SJCRH30 (cell line): ENCODE results near the gene SUCLG1. TPM values are rescaled to one million over a fixed set of nuclear protein-coding genes. Genes with fewer than 3 reads are reported as not detected.
"Not testable (repeated sequence)": the region's sequence is repeated elsewhere in the genome, so short reads cannot be mapped to it uniquely, and the experiment has no call there.

Source experiments
- DNase-seq, 2 experiments: peaks; one replicate each; pipeline ENCODE4 v3.0.0-alpha.2; 2015 to 2020
- H3K27ac ChIP-seq: fragments of 250-450 bp; sonication (Bioruptor Pico); 2 replicates; pipeline ENCODE4 v1.5.1; 2020; ENCODE audit warnings: mild to moderate bottlenecking, moderate library complexity
- H3K27me3 ChIP-seq: fragments of 250-450 bp; sonication (Bioruptor Pico); 2 replicates; pipeline ENCODE4 v1.5.1; 2020; ENCODE audit warnings: mild to moderate bottlenecking, moderate library complexity
- H3K36me3 ChIP-seq: fragments of 250-450 bp; sonication (Bioruptor Pico); 2 replicates; pipeline ENCODE4 v1.5.1; 2020; ENCODE audit warnings: mild to moderate bottlenecking, moderate library complexity
- H3K4me1 ChIP-seq: fragments of 250-450 bp; sonication (Bioruptor Pico); 2 replicates; pipeline ENCODE4 v1.5.1; 2020; ENCODE audit warnings: mild to moderate bottlenecking, moderate library complexity
- H3K4me3 ChIP-seq: fragments of 250-450 bp; sonication (Bioruptor Pico); 2 replicates; pipeline ENCODE4 v1.5.1; 2020; ENCODE audit warnings: mild to moderate bottlenecking, moderate library complexity
- H3K9me3 ChIP-seq: fragments of 250-450 bp; sonication (Bioruptor Pico); replicated peaks from 2 replicates; pipeline ENCODE4 v1.5.1; 2020; ENCODE audit warnings: mild to moderate bottlenecking, moderate library complexity
- total RNA-seq: library from RNA; depleted of rRNA; stranded (reverse); fragments of >200 nt; shearing (Covaris generic); gene quantifications from 2 replicates; pipeline ENCODE4 v1.2.3, GENCODE V29; 2014

Gene SUCLG1
- total RNA-seq, 1 experiment from 2014 or later, result 92.2 TPM

DNA sequence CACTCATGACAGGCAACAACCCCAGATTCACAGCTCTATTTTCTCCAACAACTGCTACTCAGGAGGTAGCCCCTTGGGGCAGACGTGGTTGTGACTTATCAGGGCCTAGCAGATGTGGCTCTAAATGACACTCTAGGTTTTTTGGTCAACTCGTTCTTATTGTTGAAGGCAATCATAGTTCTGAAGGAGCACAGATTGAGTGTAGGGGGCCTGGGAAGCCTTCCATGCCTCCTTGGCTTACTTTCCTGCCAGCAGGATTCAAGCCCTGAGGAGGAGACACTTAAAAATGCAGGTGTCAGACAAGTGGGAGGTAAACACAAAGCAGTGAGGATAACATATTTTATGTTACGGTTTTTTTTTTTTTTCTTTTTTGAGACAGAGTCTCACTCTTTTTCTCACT lies 23.5 kb upstream of the SUCLG1 start:
- Histone ChIP-seq H3K4me3 (no peak overlapping the region), H3K27me3 (peaks cover 8% of the 10 kb centered on the region; the same call in 1 of the 2 replicates), H3K27ac (no peak overlapping the region), H3K9me3 (peaks cover 7% of the 10 kb centered on the region; the same call in 1 of the 2 replicates), H3K36me3 (no peaks in the 10 kb centered on the region), H3K4me1 (peaks cover 4% of the 10 kb centered on the region; the same call in 1 of the 2 replicates)
- DNase-seq, result no peak

DNA sequence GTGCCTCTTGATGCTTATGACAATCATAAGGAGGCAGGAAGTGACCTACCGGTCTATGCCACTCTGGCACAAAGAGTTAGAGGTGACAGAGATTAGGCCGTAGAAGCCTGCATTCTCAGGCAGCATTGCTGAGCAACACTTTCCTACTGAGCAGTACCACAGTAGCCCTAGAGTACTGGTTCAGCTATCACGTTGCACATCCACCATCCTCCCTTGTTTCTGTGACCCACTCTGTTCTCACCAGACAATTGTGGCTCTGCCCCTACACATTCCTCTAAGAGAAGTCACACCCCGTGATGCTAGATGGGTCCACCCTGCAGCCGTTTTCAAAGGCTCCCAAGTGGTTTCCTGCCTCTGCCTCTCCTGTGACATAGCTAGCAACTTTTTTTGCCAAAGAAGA lies 22.6 kb upstream of the SUCLG1 start:
- H3K36me3 ChIP-seq, result no peaks in the 10 kb centered on the region
- H3K9me3 ChIP-seq, result peaks cover 7% of the 10 kb centered on the region; the same call in 1 of the 2 replicates
- no peak overlapping the region for H3K27ac ChIP-seq
- no peak overlapping the region for H3K4me3 ChIP-seq
- H3K4me1 ChIP-seq, result peaks cover 8% of the 10 kb centered on the region; the same call in 1 of the 2 replicates
- DNase-seq, result peak in 1 of 2 experiments; percentile 10
- peaks cover 8% of the 10 kb centered on the region; the same call in 1 of the 2 replicates for H3K27me3 ChIP-seq

DNA sequence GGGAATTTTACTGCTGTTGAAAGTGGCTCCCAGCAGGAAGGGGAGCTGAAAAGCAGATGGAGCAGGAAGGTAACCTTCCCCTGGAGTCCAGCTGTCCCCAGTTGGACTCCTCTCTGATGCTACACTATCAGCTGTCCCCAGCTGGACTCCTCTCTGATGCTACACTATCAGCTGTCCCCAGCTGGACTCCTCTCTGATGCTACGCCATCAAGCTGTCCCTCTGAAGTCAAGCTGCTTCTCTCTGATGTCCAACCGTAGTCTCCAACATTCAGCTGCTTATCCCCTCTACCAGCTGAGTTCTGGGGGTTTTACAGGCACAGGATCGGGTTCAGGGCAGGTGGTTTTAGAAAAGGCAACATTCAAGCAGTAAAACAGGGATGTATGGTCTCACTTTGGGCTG lies 19.8 kb upstream of the SUCLG1 start:
- DNase-seq, result no peak
- Histone ChIP-seq H3K27ac (no peak overlapping the region), H3K9me3 (peaks cover 4% of the 10 kb centered on the region; the same call in 1 of the 2 replicates), H3K4me3 (no peak overlapping the region), H3K36me3 (no peaks in the 10 kb centered on the region), H3K27me3 (no peaks in the 10 kb centered on the region; the same call in 1 of the 2 replicates), H3K4me1 (peaks cover 8% of the 10 kb centered on the region; the same call in 1 of the 2 replicates)

DNA sequence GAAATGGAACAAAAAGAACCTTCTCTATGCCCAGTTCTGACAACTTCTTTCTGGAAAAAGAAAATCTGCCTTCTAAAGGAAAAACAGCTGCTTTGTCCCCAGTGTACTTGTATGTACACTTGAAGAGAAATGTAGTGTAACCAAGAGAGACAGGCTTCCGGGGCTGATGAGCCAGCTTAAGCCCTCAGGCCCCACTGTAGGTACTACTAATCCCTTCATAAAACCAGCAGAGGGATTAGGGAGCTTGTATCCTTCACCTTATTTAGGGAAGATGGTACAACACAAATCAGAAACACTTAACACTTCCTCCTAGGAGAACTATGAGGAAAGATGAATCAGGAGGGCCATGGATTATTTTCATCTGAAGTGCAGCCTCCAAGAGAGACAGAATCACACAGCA lies 18.8 kb upstream of the SUCLG1 start:
- Histone ChIP-seq H3K36me3 (no peaks in the 10 kb centered on the region), H3K27ac (peak overlapping the region; percentile 53), H3K27me3 (no peaks in the 10 kb centered on the region), H3K9me3 (peaks cover 4% of the 10 kb centered on the region; the same call in 1 of the 2 replicates), H3K4me3 (no peak overlapping the region), H3K4me1 (peaks cover 8% of the 10 kb centered on the region; the same call in 1 of the 2 replicates)
- DNase-seq, result no peak

DNA sequence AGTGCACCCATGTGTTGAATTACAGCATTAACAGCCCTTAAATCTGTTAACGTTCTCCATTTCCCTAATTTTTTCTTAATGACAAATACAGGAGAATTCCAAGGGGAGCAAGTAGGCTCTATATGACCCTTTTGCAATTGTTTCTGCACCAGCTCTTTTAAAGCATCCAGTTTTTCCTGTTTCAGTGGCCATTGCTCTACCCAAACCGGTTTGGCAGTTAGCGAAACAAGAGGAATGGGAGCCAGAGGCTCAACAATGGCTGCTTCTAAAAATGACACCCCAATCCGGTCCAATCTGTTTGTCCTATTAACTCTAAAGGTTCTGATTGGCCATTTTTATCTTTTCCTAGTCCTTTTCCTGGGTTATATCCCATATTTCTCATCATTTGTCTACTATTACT lies 15.1 kb upstream of the SUCLG1 start:
- DNase-seq, result no peak
- peaks cover 8% of the 10 kb centered on the region; the same call in 1 of the 2 replicates for H3K4me1 ChIP-seq
- H3K9me3 ChIP-seq, result peaks cover 14% of the 10 kb centered on the region
- no peak overlapping the region for H3K4me3 ChIP-seq
- no peak overlapping the region for H3K27ac ChIP-seq
- no peaks in the 10 kb centered on the region for H3K27me3 ChIP-seq
- H3K36me3 ChIP-seq, result no peaks in the 10 kb centered on the region

DNA sequence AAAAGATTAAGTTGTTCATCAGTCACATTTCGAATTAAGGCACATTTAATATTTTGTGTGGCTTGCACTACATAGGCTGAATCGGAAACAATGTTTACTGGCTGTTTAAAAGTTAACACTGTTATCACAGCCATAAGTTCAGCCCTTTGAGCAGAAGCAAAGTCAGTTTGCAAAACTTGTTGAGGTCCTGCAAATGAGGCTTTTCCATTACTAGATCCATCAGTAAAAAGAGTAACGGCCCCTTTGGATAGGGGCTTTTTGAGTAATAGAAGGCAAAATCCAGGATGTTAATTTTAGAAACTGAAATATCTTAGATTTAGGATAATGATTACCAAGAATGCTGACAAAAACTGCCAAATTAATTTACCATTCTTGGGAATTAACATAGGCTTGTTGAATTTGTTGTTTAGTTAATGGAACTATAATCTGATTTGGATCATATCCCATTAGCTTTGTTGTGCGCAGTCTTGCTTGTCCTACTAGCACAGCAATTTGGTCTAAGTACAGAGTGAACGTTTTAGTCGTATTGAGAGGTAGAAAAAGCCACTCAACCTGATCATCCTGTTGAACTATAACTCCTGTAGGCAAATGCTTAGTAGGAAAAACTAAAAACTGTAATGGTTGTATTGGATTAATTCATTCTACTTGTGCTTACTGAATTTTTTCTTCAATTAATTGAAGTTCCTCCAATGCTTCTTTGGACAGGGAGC lies 13.9 kb upstream of the SUCLG1 start:
- Histone ChIP-seq H3K4me3 (no peak overlapping the region), H3K9me3 (peaks cover 14% of the 10 kb centered on the region), H3K27ac (no peak overlapping the region), H3K4me1 (peaks cover 8% of the 10 kb centered on the region; the same call in 1 of the 2 replicates), H3K36me3 (no peaks in the 10 kb centered on the region), H3K27me3 (no peaks in the 10 kb centered on the region)
- no peak for DNase-seq

DNA sequence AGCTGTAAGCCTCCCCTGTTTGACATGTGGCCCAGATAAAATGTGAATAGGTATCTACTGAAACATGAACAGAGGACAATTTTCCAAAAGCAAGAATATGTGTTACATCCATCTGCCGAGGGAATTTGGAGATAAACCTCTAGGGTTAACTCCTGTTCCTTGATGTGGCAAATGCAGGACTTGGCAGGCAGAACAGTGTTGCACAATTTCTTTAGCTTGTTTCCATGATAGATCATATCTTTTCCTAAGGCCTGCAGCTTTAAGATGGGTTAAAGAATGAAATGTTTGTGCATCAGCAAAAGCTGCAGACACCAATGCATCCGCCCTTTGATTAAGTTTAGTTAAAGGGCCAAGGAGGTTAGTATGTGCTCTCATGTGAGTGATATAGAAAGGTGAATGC lies 13.3 kb upstream of the SUCLG1 start:
- H3K36me3 ChIP-seq, H3K27me3 ChIP-seq, H3K4me3 ChIP-seq, H3K27ac ChIP-seq, DNase-seq, H3K4me1 ChIP-seq: not testable (repeated sequence)
- H3K9me3 ChIP-seq, result peaks cover 15% of the 10 kb centered on the region

DNA sequence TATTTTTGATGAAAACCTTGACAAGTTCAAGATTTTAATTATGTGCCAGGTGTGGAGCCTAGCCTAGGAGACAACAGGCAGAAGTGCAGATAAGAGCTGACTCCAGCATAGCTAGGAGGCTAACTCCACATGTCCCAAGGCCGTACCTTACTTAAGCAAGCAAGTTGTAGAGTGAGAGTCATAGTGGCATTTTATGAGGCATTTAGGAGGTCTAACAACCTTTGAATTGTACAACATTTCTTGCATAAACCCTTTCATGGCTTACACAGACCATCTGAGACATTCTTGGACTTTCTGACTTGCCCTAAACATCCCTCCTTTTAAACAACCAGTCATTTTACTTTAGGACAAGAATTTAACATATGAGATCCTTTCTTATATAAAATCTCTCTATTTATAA lies 8.3 kb upstream of the SUCLG1 start:
- H3K4me3 ChIP-seq, result no peak overlapping the region
- no peaks in the 10 kb centered on the region for H3K36me3 ChIP-seq
- no peaks in the 10 kb centered on the region for H3K4me1 ChIP-seq
- H3K27ac ChIP-seq, result no peak overlapping the region
- no peak for DNase-seq
- H3K27me3 ChIP-seq, result no peaks in the 10 kb centered on the region
- H3K9me3 ChIP-seq, result peaks cover 26% of the 10 kb centered on the region

DNA sequence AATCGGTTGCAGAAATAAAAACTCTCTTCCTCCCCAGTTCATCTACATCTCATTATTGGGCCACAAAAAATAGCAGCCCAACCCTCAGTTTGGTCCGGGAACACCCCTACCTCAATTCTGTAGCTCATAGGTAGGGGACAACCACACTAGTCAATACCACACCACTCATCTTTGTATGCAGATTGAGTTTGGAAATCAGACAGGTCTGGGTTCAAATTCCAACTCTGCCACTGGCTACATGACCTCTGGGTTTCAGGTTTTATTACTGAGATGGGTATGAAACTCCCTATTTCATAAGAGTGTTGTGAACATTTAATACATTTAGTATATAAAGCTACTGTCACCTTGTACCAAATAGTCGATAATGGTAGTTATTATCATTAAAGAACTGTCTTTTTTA lies 2.2 kb upstream of the SUCLG1 start:
- H3K27ac ChIP-seq, result no peak overlapping the region
- H3K4me3 ChIP-seq, result no peak overlapping the region
- peaks cover 7% of the 10 kb centered on the region; the same call in 1 of the 2 replicates for H3K4me1 ChIP-seq
- H3K36me3 ChIP-seq, result no peaks in the 10 kb centered on the region
- no peaks in the 10 kb centered on the region for H3K27me3 ChIP-seq
- H3K9me3 ChIP-seq, result peaks cover 3% of the 10 kb centered on the region; the same call in 1 of the 2 replicates
- DNase-seq, result no peak

DNA sequence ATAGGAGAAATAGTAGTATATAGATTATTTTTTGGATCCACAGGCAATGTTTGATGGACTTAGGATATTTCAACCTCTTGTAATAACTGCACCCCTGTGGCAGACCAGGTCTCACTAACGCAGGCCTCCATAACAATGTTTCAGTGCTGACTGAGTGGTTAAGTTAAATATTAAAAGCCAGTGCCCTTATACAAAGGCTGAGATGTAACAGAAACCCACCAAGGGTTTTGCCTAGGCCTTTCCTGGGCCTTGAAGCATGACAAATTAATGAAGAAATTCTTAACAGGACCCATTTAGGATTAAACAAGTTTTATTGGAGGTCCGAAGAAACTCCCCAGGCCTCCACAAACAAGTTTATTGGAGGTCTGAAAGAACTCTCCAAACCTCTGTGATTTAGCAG lies 1.6 kb upstream of the SUCLG1 start:
- no peak overlapping the region for H3K4me3 ChIP-seq
- H3K4me1 ChIP-seq, result peaks cover 7% of the 10 kb centered on the region; the same call in 1 of the 2 replicates

DNA sequence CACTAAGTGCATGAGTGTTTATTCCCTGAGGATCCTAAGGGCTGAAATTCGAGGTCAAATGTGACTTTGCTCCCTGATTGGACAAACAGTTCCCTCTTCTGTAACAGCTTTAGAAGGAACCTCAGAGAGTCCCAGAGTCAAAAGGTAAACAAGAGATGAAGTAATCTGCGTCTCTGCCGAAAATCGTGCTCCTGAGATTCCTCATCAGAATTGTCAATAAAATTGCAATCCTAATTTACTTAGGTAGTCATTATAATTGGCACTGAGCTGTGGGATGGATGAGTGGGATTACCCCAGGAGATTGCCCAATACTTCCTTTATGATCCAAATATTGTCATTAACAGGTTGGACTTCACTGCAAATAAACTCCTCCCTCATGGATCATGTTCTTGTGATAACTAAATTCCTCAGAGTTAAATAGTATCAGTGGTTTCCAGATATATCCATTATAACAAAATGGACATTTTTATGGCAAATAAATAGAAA lies 907 bp upstream of the SUCLG1 start:
- Histone ChIP-seq H3K4me1 (peaks cover 7% of the 10 kb centered on the region; the same call in 1 of the 2 replicates), H3K27ac (no peak overlapping the region; the same call in 1 of the 2 replicates), H3K27me3 (no peaks in the 10 kb centered on the region), H3K4me3 (peak overlapping the region; percentile 92), H3K9me3 (no peaks in the 10 kb centered on the region), H3K36me3 (no peaks in the 10 kb centered on the region)
- DNase-seq, result no peak

More for the DNA sequence above, 1.6 kb upstream of the SUCLG1 start:
- DNase-seq, result no peak
- no peaks in the 10 kb centered on the region for H3K36me3 ChIP-seq
- no peak overlapping the region for H3K27ac ChIP-seq
- H3K27me3 ChIP-seq, result no peaks in the 10 kb centered on the region
- no peaks in the 10 kb centered on the region for H3K9me3 ChIP-seq

DNA sequence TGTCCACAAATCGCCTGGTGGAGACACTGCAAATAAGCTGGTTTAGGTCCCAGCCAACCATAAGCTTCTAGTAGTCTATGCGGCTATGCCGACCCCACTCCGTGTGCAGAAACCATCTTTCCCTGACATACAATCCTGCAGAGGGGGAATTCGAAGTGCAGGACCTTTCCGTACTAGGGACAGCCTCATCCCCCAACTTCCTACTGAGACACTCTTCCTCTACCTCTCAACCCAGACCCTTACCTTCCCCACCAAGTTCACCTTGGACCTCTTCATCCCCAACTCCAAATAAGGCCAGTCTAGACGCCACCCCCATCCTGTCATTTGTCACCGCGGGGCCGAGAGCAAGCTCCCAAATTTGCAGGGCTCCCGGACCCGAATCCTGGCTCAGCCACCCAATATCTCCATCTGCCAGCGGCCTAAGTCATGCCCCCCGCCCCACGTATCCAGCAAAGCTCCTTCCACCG lies 496 bp downstream of the SUCLG1 start:
- DNase-seq, result peak; percentile 17 to 34
- H3K36me3 ChIP-seq, result no peaks in the 10 kb centered on the region
- no peaks in the 10 kb centered on the region for H3K27me3 ChIP-seq
- H3K9me3 ChIP-seq, result no peaks in the 10 kb centered on the region
- peak overlapping the region; percentile 92 for H3K4me3 ChIP-seq
- peak overlapping the region; percentile 96 for H3K27ac ChIP-seq
- H3K4me1 ChIP-seq, result peaks cover 7% of the 10 kb centered on the region; the same call in 1 of the 2 replicates

DNA sequence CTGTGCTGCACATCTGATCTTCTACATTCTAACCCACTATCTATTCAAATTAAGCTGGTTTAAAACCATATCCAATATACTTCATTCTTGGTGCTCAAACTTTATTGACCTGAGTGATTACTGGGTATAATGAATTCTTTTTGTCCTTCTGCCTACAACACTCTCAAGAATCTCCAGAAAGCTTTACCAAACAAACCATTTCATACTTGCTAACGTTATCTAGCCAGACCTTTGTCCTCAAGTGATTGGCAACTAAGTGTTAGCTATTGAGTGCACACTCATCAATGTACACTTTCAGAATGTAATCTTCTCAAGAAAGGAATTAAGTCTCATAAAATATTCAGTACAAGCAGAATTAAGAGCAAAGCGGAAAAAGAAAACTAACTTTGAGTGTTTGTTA lies 1.4 kb downstream of the SUCLG1 start:
- no peak overlapping the region for H3K4me3 ChIP-seq

DNA sequence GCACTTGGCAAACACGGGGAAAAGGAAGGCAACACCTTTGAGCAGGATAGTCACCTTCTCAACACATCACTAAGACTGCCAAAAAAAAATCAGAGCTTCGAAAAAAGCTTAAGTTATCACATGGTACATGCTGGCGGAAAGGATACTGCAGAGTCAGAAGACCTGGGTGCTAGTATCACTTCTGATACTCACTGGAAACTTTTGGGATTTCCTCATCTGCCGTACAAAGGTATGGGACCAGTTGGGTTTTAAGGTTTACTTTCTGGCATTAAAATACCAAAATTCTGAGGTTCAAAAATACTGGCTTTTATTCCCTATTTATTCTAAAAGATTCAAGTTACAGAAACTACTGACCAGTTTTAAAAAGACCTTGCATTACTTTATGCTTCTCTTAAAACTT lies 2.9 kb downstream of the SUCLG1 start:
- Histone ChIP-seq H3K36me3 (no peaks in the 10 kb centered on the region), H3K27ac (no peak overlapping the region), H3K27me3 (no peaks in the 10 kb centered on the region), H3K9me3 (no peaks in the 10 kb centered on the region), H3K4me1 (peaks cover 7% of the 10 kb centered on the region; the same call in 1 of the 2 replicates), H3K4me3 (no peak overlapping the region)
- DNase-seq, result no peak

More for the DNA sequence above, 1.4 kb downstream of the SUCLG1 start:
- no peak for DNase-seq
- Histone ChIP-seq H3K27ac (no peak overlapping the region), H3K9me3 (no peaks in the 10 kb centered on the region), H3K27me3 (no peaks in the 10 kb centered on the region), H3K36me3 (no peaks in the 10 kb centered on the region), H3K4me1 (peaks cover 7% of the 10 kb centered on the region; the same call in 1 of the 2 replicates)

DNA sequence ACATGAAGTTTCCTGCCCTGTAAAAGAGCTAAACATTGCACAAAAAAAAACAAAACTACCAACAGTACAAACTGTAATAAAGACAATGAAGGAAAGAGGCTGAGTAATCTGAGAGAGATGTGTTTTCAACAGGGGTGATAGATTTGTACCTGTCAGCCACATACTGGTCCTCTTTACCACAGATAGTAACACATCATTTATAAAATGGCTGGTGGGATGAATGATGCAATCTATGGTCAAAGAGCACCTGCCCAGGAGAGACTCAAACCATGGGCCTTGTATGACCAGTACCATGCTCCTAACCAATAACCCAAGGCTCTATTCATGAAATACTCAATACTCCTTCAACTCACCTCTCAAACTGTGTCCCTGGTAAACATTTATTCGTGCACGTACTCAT lies 4.5 kb downstream of the SUCLG1 start:
- no peak for DNase-seq
- H3K27me3 ChIP-seq, result no peaks in the 10 kb centered on the region

More for the DNA sequence above, 4.5 kb downstream of the SUCLG1 start:
- Histone ChIP-seq H3K27ac (no peak overlapping the region), H3K4me3 (no peak overlapping the region), H3K4me1 (peaks cover 5% of the 10 kb centered on the region; the same call in 1 of the 2 replicates), H3K9me3 (no peaks in the 10 kb centered on the region), H3K36me3 (no peaks in the 10 kb centered on the region)
